ENCODE results near the gene MRM1. TPM values are rescaled to one million over a fixed set of nuclear protein-coding genes. Genes with fewer than 3 reads are reported as not detected.

The MRM1 gene
- total RNA-seq, 1 donor from 2014 or later: 21.0 TPM

DNA sequence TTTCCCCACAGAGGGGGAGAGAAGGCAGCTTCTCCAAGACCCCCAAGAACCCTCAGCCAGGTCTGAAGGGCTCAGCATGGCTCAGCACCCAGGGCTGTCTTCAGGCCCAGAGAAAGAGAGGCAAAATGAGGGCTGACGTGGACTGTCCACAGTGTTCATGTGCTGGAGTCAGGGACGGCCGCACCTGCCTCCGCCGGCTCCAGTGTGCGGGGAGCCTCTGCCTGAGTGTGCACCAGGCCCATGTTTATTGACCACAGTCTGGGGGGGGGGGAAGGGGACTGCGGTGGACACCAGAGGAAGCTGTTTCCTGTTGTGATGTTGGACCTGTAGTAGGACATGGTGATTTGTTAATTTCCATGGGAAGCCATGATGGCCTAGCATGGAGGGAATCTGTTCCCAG lies 6.9 kb downstream of the MRM1 start:
- intact Hi-C loops (cut with micrococcal nuclease): loop anchor here (10.0 kb wide), 1 partner anchor 997 kb away; the partner anchor contains the start of gene SYNRG
- Mint-ChIP-seq H3K4me1 (ENCODE audit: low read depth) (peaks cover 15% of the 10 kb centered on the region), H3K27ac (no peak overlapping the region), H3K36me3 (ENCODE audit: low read depth) (peaks cover 12% of the 10 kb centered on the region), H3K4me3 (no peak overlapping the region), H3K9me3 (no peaks in the 10 kb centered on the region), H3K27me3 (ENCODE audit: insufficient read depth) (no peaks in the 10 kb centered on the region)
- no peak for DNase-seq (ENCODE audit: low spot score)

DNA sequence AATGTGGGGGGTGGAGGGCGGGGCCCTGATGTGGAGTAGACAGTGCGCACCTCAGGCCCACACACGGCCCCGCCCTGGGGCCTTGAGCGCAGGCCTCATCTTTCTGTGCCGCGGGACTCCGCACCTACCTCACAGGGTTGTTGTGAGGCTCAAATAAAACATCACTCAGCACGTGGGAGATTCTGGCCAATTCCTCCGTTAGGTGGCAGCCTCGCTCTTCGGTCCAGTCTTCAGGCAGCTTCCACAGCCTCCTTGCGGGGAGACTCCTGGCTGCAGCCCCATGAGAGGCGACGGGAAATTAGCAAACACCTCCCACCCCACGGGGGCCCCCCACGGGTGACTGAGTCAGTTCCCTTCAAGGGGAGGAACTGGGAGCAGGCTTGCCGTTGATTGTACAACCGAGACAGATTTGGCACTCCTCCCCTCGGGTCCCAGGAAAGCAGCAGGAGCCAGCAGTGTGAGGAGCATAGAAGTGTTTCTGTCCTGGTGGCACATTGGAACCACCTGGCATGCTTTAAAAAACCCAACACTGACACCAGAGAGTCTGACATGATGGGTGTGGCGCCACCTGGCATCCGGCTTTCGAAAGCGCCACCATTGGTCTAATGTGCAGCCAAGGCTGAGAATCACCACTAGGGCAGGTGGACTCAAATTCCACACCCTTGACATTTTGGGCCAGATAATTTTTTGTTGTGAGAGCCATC lies 7.6 kb downstream of the MRM1 start:
- intact Hi-C loops (cut with micrococcal nuclease): loop anchor here (10.0 kb wide), 1 partner anchor 996 kb away; the partner anchor contains the start of gene SYNRG
- peaks cover 11% of the 10 kb centered on the region for H3K36me3 Mint-ChIP-seq (ENCODE audit: low read depth)
- H3K27ac Mint-ChIP-seq: no peak overlapping the region
- H3K4me1 Mint-ChIP-seq (ENCODE audit: low read depth): peaks cover 12% of the 10 kb centered on the region
- H3K9me3 Mint-ChIP-seq: no peaks in the 10 kb centered on the region
- H3K4me3 Mint-ChIP-seq: no peak overlapping the region
- H3K27me3 Mint-ChIP-seq (ENCODE audit: insufficient read depth): no peaks in the 10 kb centered on the region
- DNase-seq (ENCODE audit: low spot score): no peak

DNA sequence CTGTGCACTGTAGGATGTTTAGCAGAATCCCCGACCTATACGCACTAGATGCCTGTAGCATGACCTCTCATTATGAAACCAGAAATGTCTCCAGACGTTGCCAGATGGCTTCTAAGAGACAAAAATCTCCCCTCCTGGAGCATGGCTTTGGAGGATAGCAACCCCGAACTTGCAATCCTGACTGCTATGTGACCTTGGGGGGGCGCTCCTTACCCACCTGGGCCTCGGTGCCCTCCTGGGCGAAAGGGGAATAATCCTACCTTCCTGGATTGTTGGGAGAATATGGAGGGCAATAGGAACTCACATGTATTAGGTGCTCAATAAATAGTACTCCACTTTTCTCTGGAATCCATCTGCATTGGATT lies 8.1 kb downstream of the MRM1 start:
- peaks cover 7% of the 10 kb centered on the region for H3K36me3 Mint-ChIP-seq (ENCODE audit: low read depth)
- H3K27me3 Mint-ChIP-seq (ENCODE audit: insufficient read depth): no peaks in the 10 kb centered on the region
- H3K4me1 Mint-ChIP-seq (ENCODE audit: low read depth): peaks cover 8% of the 10 kb centered on the region
- no peak overlapping the region for H3K4me3 Mint-ChIP-seq
- intact Hi-C loops (cut with micrococcal nuclease): loop anchor here (10.0 kb wide), 1 partner anchor 995 kb away; the partner anchor contains the start of gene SYNRG
- H3K9me3 Mint-ChIP-seq: no peaks in the 10 kb centered on the region
- no peak overlapping the region for H3K27ac Mint-ChIP-seq
- no peak for DNase-seq (ENCODE audit: low spot score)

DNA sequence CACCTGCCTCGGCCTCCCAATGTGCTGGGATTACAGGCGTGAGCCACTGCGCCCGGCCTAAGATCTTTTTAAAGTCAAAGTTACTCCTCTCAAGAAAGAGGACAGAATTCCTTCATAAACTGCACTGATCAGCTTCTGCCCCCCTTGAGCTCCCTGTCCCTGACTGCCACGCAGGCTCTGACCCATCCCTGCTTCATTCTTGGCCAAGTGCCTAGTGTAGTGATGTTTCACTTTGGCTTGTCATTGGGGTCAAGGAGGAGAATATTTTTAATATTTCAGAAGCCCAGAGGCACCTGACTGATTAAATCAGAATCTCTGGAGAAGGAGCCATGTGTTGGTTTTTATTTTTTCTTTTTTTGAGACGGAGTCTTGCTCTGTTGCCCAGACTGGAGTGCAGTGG lies 9.1 kb downstream of the MRM1 start:
- no peak for DNase-seq (ENCODE audit: low spot score)
- intact Hi-C loops (cut with micrococcal nuclease): no loop called here
- Mint-ChIP-seq H3K4me1 (ENCODE audit: low read depth) (peaks cover 8% of the 10 kb centered on the region), H3K4me3 (no peak overlapping the region), H3K9me3 (no peaks in the 10 kb centered on the region), H3K27ac (no peak overlapping the region), H3K27me3 (ENCODE audit: insufficient read depth) (no peaks in the 10 kb centered on the region), H3K36me3 (ENCODE audit: low read depth) (peaks cover 7% of the 10 kb centered on the region)

DNA sequence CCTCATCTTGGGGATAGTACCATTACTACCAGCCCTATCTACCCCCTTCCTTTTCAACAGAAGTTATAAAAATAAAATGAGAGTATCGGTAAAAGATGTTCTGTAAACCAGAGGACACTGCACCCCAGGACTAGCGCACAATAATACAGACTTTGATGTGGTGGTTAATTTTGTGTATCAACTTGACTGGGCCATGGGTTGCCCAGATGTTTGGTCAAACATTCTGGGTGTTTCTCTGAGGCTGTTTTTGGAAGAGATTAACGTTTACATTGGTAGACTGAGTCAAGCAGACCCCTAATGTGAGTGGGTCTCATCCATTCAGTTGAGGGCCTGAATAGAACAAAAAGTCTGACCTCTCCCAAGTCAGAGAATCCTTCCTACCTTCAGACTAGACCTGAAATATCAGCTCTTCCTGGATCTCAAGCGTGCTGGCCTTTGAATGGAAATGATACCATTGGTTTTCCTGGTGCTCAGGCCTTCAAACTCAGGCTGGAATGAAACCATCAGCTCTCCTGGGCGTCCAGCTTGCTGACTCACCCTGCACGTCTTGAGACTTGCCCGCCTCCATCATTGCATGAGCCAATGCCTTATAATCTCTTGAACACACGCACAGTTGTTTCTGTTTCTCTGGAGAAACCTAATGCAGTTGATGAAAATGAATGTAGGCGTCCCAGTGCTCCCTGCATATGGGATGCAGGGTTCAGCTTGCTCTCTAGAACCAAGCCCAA lies 10.1 kb downstream of the MRM1 start:
- no peaks in the 10 kb centered on the region for H3K9me3 Mint-ChIP-seq
- intact Hi-C loops (cut with micrococcal nuclease): no loop called here
- H3K4me3 Mint-ChIP-seq: no peak overlapping the region
- no peaks in the 10 kb centered on the region for H3K4me1 Mint-ChIP-seq (ENCODE audit: low read depth)
- H3K27ac Mint-ChIP-seq: no peak overlapping the region
- H3K27me3 Mint-ChIP-seq (ENCODE audit: insufficient read depth): no peaks in the 10 kb centered on the region
- H3K36me3 Mint-ChIP-seq (ENCODE audit: low read depth): peaks cover 7% of the 10 kb centered on the region
- no peak for DNase-seq (ENCODE audit: low spot score)

DNA sequence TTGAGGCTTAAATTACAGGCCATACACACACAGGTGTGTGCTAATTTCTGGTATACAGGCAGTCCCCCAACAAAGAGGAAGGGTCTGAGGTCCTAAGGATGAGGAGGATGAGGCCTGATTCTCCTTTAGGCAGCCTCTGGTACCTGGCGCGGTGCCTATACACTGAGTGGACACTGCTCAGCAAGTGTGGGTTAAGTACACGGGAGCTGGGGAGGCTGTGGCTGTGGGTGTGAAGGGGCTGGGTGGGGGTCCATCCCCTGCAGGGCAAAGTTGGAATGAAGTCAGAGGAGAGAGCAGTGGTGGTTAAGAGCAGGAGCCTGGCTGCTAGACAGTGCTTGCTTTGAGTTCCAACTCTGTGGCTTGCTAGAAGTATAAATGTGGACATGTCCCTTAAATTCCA lies 10.9 kb downstream of the MRM1 start:
- no peaks in the 10 kb centered on the region for H3K27me3 Mint-ChIP-seq (ENCODE audit: insufficient read depth)
- intact Hi-C loops (cut with micrococcal nuclease): no loop called here
- H3K9me3 Mint-ChIP-seq: no peaks in the 10 kb centered on the region
- no peak overlapping the region for H3K4me3 Mint-ChIP-seq
- DNase-seq (ENCODE audit: low spot score): no peak
- H3K4me1 Mint-ChIP-seq (ENCODE audit: low read depth): no peaks in the 10 kb centered on the region
- no peak overlapping the region for H3K27ac Mint-ChIP-seq
- peaks cover 7% of the 10 kb centered on the region for H3K36me3 Mint-ChIP-seq (ENCODE audit: low read depth)

DNA sequence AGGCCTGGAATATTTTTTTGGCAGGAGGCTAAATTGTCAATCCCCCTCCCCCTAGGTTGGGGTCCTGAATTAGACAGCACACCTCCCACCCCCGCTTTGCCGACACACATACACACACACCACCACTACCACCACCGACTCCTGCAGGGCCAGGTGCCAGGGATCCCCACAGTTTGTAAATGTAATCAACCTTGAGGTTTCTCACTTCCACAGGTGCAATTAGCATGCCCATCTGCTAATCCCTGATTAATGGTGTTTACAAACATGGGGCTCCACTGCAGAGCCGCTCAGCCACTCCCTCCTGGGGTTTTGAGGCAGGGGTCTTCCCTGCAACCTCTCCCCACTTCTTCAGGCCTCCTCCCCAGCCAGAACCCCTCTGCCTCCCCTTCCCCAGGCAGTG lies 11.8 kb downstream of the MRM1 start:
- DNase-seq (ENCODE audit: low spot score): no peak
- Mint-ChIP-seq H3K27ac (no peak overlapping the region), H3K9me3 (no peaks in the 10 kb centered on the region), H3K4me3 (no peak overlapping the region), H3K36me3 (ENCODE audit: low read depth) (no peaks in the 10 kb centered on the region), H3K4me1 (ENCODE audit: low read depth) (no peaks in the 10 kb centered on the region), H3K27me3 (ENCODE audit: insufficient read depth) (no peaks in the 10 kb centered on the region)
- intact Hi-C loops (cut with micrococcal nuclease): no loop called here

DNA sequence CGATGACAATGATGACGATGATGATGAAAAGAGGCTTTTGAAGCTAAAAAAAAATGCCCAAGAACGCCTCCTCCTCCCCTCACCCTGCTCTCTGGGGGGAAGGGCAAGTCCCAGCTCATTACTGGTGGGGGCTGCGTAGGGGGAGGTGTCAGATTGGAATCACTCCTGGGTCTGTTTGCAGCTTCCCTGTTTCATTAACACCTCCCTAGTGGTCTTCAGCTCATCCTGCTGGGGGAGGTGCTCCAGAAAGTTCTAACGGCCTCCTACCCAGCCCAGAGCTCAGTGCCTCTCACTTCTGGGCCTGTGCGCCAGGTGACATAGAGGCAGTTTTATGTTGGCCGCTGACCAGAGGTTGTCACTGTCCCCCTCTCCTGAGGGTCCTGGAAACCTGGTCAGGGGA lies 12.7 kb downstream of the MRM1 start:
- intact Hi-C loops (cut with micrococcal nuclease): no loop called here
- Mint-ChIP-seq H3K27ac (no peak overlapping the region), H3K36me3 (ENCODE audit: low read depth) (no peaks in the 10 kb centered on the region), H3K27me3 (ENCODE audit: insufficient read depth) (no peaks in the 10 kb centered on the region), H3K4me1 (ENCODE audit: low read depth) (no peaks in the 10 kb centered on the region), H3K4me3 (no peak overlapping the region), H3K9me3 (no peaks in the 10 kb centered on the region)
- no peak for DNase-seq (ENCODE audit: low spot score)

DNA sequence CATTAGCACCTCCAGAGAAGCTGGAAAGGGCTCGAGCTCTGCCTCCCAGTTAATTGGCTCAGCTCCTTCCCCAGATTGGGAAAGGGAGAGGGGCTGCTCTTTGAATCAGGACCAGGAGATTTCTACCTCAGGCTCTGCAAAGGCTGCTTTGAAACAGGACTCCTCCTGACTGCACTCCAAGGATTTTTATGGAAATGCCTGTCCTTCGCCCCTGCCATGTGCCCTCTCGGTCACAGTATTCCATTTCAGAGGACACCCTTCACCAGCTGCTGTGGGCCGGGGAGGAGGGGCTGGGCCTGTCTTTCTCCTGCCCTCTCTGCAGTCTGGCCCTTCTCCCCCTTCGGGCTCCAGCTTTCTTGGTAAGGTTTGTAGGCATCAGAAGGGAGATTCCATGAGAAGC lies 13.6 kb downstream of the MRM1 start:
- no peak overlapping the region for H3K4me3 Mint-ChIP-seq
- H3K9me3 Mint-ChIP-seq: no peaks in the 10 kb centered on the region
- intact Hi-C loops (cut with micrococcal nuclease): no loop called here
- no peaks in the 10 kb centered on the region for H3K4me1 Mint-ChIP-seq (ENCODE audit: low read depth)
- no peak overlapping the region for H3K27ac Mint-ChIP-seq
- no peaks in the 10 kb centered on the region for H3K27me3 Mint-ChIP-seq (ENCODE audit: insufficient read depth)
- H3K36me3 Mint-ChIP-seq (ENCODE audit: low read depth): no peaks in the 10 kb centered on the region
- DNase-seq (ENCODE audit: low spot score): no peak

DNA sequence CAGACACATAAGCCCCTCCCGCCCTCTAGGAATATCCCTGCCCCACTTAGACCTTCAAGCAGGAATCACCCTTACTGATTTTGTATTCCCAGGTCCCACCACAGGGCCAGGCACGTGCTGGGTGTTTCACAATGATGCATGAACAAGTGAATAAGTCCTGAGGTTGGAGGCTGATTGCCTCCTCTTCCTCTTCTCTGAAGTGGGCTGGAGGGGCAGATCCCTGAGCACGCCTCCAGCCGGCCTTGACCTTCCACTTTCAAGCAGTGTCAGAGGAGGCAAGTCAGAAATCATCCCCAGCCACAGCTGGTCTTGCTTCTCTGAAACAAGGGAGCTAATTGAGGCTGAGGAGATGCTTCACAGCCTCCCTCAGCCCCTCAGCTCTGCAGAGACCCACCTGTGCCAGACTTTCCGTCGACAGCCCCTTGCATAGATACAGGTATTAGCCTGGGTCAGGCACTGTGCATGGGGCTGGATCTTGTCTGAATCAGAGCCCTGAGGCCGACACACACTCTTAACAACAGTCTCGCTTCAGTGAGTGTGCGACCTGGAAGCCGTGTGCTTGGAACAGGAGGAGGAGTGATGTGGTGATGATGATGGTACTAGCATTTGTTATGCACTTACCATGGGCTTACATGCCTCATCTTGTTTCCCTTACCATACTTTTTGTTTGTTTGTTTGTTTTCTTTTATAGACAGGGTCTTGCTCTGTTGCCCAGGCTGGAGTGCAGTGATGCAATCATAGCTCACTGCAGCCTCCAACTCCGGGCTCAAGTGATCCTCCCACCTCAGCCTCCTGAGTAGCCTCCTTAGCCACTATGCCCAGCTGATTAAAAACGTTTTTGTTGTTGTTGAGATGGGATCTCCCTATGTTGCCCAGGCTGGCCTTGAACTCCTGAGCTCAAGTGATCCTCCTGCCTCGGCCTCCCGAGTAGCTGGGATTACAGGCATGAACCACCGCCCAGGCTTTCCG lies 15.0 kb downstream of the MRM1 start:
- no peak overlapping the region for H3K4me3 Mint-ChIP-seq
- H3K9me3 Mint-ChIP-seq: no peaks in the 10 kb centered on the region
- H3K27me3 Mint-ChIP-seq (ENCODE audit: insufficient read depth): no peaks in the 10 kb centered on the region
- intact Hi-C loops (cut with micrococcal nuclease): no loop called here
- no peak for DNase-seq (ENCODE audit: low spot score)
- no peaks in the 10 kb centered on the region for H3K36me3 Mint-ChIP-seq (ENCODE audit: low read depth)
- no peak overlapping the region for H3K27ac Mint-ChIP-seq
- H3K4me1 Mint-ChIP-seq (ENCODE audit: low read depth): no peaks in the 10 kb centered on the region

DNA sequence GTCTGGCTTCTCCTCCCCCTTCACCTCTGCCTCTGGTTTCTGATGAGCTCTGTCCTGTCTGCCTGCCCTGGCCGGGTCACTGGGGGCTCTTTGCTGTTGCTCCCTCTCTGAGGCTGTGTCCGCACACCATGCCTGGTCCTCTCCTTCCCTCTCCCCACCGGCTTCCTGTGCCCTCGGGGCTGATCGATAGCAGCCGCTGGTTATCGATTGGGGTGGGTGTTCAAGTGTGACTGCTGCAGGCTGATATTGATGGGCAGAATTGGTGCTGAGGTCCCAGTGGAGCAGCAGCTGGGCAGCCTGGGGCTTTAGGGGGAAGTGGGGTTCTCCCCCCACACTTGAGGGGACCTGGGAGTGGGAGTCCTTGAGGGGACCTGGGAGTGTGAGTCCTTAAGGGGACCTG lies 16.4 kb downstream of the MRM1 start:
- Mint-ChIP-seq H3K36me3 (ENCODE audit: low read depth) (no peaks in the 10 kb centered on the region), H3K27me3 (ENCODE audit: insufficient read depth) (no peaks in the 10 kb centered on the region), H3K9me3 (no peaks in the 10 kb centered on the region), H3K4me1 (ENCODE audit: low read depth) (no peaks in the 10 kb centered on the region), H3K4me3 (no peak overlapping the region), H3K27ac (no peak overlapping the region)
- DNase-seq (ENCODE audit: low spot score): no peak
- intact Hi-C loops (cut with micrococcal nuclease): no loop called here

DNA sequence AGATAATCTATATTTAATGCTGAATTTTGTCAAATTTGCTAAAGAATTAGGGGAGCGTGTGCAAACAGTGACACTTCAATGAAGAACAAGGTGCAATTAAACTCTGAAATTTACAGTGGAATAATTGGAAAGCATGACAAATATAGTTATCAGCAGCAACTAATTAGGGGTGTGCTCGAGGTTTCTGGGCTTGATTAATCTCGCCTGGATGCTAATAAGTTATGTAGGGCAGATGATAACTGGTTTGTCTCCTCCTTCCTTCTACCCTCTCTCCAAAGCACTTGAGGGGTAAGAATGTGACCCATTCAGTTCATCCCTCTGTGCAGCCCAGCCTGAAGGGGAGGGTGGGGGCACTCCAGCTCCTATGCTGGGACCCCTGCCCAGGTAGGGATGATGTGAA lies 21.9 kb downstream of the MRM1 start:
- H3K9me3 Mint-ChIP-seq: no peaks in the 10 kb centered on the region
- no peak overlapping the region for H3K4me3 Mint-ChIP-seq
- no peaks in the 10 kb centered on the region for H3K27me3 Mint-ChIP-seq (ENCODE audit: insufficient read depth)
- intact Hi-C loops (cut with micrococcal nuclease): no loop called here
- H3K27ac Mint-ChIP-seq: no peak overlapping the region
- H3K36me3 Mint-ChIP-seq (ENCODE audit: low read depth): no peaks in the 10 kb centered on the region
- DNase-seq (ENCODE audit: low spot score): no peak
- H3K4me1 Mint-ChIP-seq (ENCODE audit: low read depth): no peaks in the 10 kb centered on the region

DNA sequence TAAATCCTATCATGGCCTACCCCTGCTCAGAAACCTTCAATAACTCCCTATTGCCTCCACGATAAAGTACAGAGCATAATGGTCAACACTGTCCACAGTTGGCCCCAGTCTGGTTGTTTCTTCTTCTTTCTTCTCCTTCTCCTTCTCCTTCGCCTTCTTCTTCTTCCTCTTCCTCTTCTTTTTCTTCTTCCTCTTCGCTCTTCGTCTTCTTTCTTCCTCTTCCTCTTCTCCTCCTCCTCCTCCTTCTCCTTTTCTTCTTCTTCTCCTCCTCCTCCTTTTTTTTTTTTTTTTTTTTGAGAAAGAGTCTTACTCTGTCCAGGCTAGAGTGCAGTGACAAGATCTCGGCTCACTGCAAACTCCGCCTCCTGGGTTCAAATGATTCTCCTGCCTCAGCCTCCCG lies 23.8 kb downstream of the MRM1 start:
- H3K27ac Mint-ChIP-seq: no peak overlapping the region
- peaks cover 2% of the 10 kb centered on the region for H3K27me3 Mint-ChIP-seq (ENCODE audit: insufficient read depth)

More for the DNA sequence above, 23.8 kb downstream of the MRM1 start:
- Mint-ChIP-seq H3K9me3 (no peaks in the 10 kb centered on the region), H3K4me3 (no peak overlapping the region), H3K36me3 (ENCODE audit: low read depth) (no peaks in the 10 kb centered on the region), H3K4me1 (ENCODE audit: low read depth) (no peaks in the 10 kb centered on the region)
- DNase-seq (ENCODE audit: low spot score): no peak
- intact Hi-C loops (cut with micrococcal nuclease): loop anchor here (5.0 kb wide), 3 partner anchors 307 to 612 kb away; partner anchors contain the start of gene AATF

Measured in activated T-helper 1 cell treated with anti-CD3 and anti-CD28 coated beads, Interleukin-12 subunit alpha, Interleukin-12 subunit beta, Interleukin-2, Interleukin-4 antibody, amounts not matched to agents 30 ng/mL and 10 ng/mL and 1 ng/mL, durations not matched to agents 14 hours and 24 hours and 36 hours (primary cell).